Uterus (tissue), 2 donors: ENCODE measurements around the gene NGF.

Source experiments
- CTCF ChIP-seq, 4 experiments: fragments of 200-600 bp in 2 of 4; fragments of 450-650 bp in 2 of 4; sonication (generic) in 2 of 4; IDR thresholded peaks; one replicate each; pipeline ENCODE4 v1.5.1; 2016 to 2019; ENCODE audit warnings: antibody characterized with exemption in 4 of 4, mild to moderate bottlenecking in 2 of 4, moderate library complexity in 1 of 4
- POLR2A ChIP-seq, 2 donors: fragments of 450-650 bp; IDR thresholded peaks; one replicate each; pipeline ENCODE4 v1.6.1; 2016; ENCODE audit warnings: antibody characterized with exemption in 2 of 2, mild to moderate bottlenecking in 1 of 2, moderate library complexity in 1 of 2

GRCh38 chr1:115289940-115290339 lies 48.1 kb downstream of the NGF start:
- TF ChIP-seq POLR2A (IDR thresholded peaks at IDR 0.05) (no peak), CTCF (IDR thresholded peaks at IDR 0.05) (no peak)
